WTC11 (cell line): ENCODE measurements around the gene METTL1. TPM values are rescaled to one million over a fixed set of nuclear protein-coding genes. Genes with fewer than 3 reads are reported as not detected.
"Not testable (repeated sequence)": the region's sequence is repeated elsewhere in the genome, so short reads cannot be mapped to it uniquely, and the experiment has no call there.

Experiments
- ATAC-seq: fragments of 200-7000 bp; cut with Tn5 transposase; 2 replicates; pipeline ENCODE4 v1.10.0; 2021; ENCODE audit warnings: mild to moderate bottlenecking, moderate library complexity
- CTCF ChIA-PET: fragments of 300-600 bp; sonication (Branson Sonifier 250); formaldehyde crosslinking; loops from one replicate; lab custom pipeline; 2021; ENCODE audit warnings: antibody characterized with exemption; lab: Charles Lee
- POLR2A ChIA-PET: fragments of 350-600 bp; sonication (Branson Sonifier 250); formaldehyde crosslinking; loops from one replicate; lab custom pipeline; 2021; ENCODE audit warnings: antibody characterized with exemption; lab: Charles Lee
- DNase-seq: peaks from one replicate; pipeline ENCODE4 v3.0.0; 2021; ENCODE audit warnings: low spot score
- H3K27ac Mint-ChIP-seq: 2 replicates; pipeline ENCODE4 v1.8.0; 2021; ENCODE audit warnings: mixed read lengths
- H3K27me3 Mint-ChIP-seq: 2 replicates; pipeline ENCODE4 v1.8.0; 2021; ENCODE audit warnings: low read depth, mild to moderate bottlenecking, moderate library complexity, mixed read lengths
- H3K36me3 Mint-ChIP-seq: 2 replicates; pipeline ENCODE4 v1.8.0; 2021; ENCODE audit warnings: mixed read lengths
- H3K4me1 Mint-ChIP-seq: 2 replicates; pipeline ENCODE4 v1.8.0; 2022; ENCODE audit warnings: mixed read lengths
- H3K4me3 Mint-ChIP-seq: 2 replicates; pipeline ENCODE4 v1.8.0; 2021; ENCODE audit warnings: mild to moderate bottlenecking, moderate library complexity, mixed read lengths
- H3K9me3 Mint-ChIP-seq: 2 replicates; pipeline ENCODE4 v1.8.0; 2021; ENCODE audit warnings: mixed read lengths
- CBFB ChIP-seq: sonication (generic); formaldehyde crosslinking; IDR thresholded peaks from 2 replicates; pipeline ENCODE4 v1.8.1; 2022; ENCODE audit warnings: mild to moderate bottlenecking, low read depth, missing genetic modification reagents
- CREB1 ChIP-seq: sonication (generic); formaldehyde crosslinking; IDR thresholded peaks from 2 replicates; pipeline ENCODE4 v1.8.0; 2023; ENCODE audit warnings: mild to moderate bottlenecking, missing genetic modification reagents
- FOXK1 ChIP-seq: sonication (generic); formaldehyde crosslinking; IDR thresholded peaks from 2 replicates; pipeline ENCODE4 v1.8.0; 2022; ENCODE audit warnings: mild to moderate bottlenecking, moderate library complexity, missing genetic modification reagents
- HMGA2 ChIP-seq: fragments of 250-450 bp; sonication (Bioruptor Pico); IDR thresholded peaks from 2 replicates; pipeline ENCODE4 v1.4.0; 2021; ENCODE audit warnings: mild to moderate bottlenecking, moderate library complexity
- NFE2L1 ChIP-seq: sonication (generic); formaldehyde crosslinking; IDR thresholded peaks from 2 replicates; pipeline ENCODE4 v1.8.1; 2023; ENCODE audit warnings: missing genetic modification reagents
- NFYB ChIP-seq: sonication (generic); formaldehyde crosslinking; conservative IDR thresholded peaks from 2 replicates; pipeline ENCODE4 v1.8.0; 2022; ENCODE audit warnings: low read depth, missing genetic modification reagents
- NR3C1 ChIP-seq: sonication (generic); formaldehyde crosslinking; conservative IDR thresholded peaks from 2 replicates; pipeline ENCODE4 v1.8.1; 2023; ENCODE audit warnings: low read depth, mild to moderate bottlenecking, missing genetic modification reagents
- PREB ChIP-seq: sonication (generic); formaldehyde crosslinking; IDR thresholded peaks from 2 replicates; pipeline ENCODE4 v1.8.1; 2022; ENCODE audit warnings: mild to moderate bottlenecking, missing genetic modification reagents, moderate library complexity, borderline replicate concordance
- ZNF138 ChIP-seq: sonication (generic); formaldehyde crosslinking; conservative IDR thresholded peaks from 2 replicates; pipeline ENCODE4 v1.8.1; 2022; ENCODE audit warnings: mild to moderate bottlenecking, moderate library complexity, missing genetic modification reagents
- ZNF263 ChIP-seq: sonication (generic); formaldehyde crosslinking; IDR thresholded peaks from 2 replicates; pipeline ENCODE4 v1.8.1; 2022; ENCODE audit warnings: low read depth, mild to moderate bottlenecking, moderate library complexity, missing genetic modification reagents
- ZNF416 ChIP-seq: fragments of 250-450 bp; sonication (Bioruptor Pico); IDR thresholded peaks from 2 replicates; pipeline ENCODE4 v1.9.0; 2021; ENCODE audit warnings: mild to moderate bottlenecking, inconsistent platforms
- total RNA-seq: library from RNA; stranded (reverse); gene quantifications from 3 replicates; pipeline ENCODE4 v1.2.3, GENCODE V29; 2021
- TF ChIP-seq, protein P1 (sequence below): fragments of 250-450 bp; sonication (Bioruptor Pico); IDR thresholded peaks from 2 replicates; pipeline ENCODE4 v2.1.2; 2022; ENCODE audit warnings: mild to moderate bottlenecking, moderate library complexity
- TF ChIP-seq, protein P2 (sequence below): sonication (generic); formaldehyde crosslinking; IDR thresholded peaks from 2 replicates; pipeline ENCODE4 v1.8.1; 2023; ENCODE audit warnings: mild to moderate bottlenecking, missing genetic modification reagents, borderline replicate concordance
- TF ChIP-seq, protein P3 (sequence below): sonication (generic); formaldehyde crosslinking; IDR thresholded peaks from 2 replicates; pipeline ENCODE4 v1.8.1; 2022; ENCODE audit warnings: mild to moderate bottlenecking, moderate library complexity, missing genetic modification reagents

Gene METTL1
- total RNA-seq, 1 experiment from 2014 or later, result 25.5 TPM

GRCh38 chr12:57771873-57772428 is at the start of gene METTL1 (continued):
- TF ChIP-seq FOXK1 (CRISPR knock-in tag) (peak; percentile 96), ZNF263 (no peak), PREB (CRISPR knock-in tag) (0 out of 2 replicates have a peak, but pooled peaks have one; percentile 23), CREB1 (CRISPR knock-in tag) (peak; percentile 73; the same call in 1 of the 2 replicates), ZNF416 (CRISPR knock-in tag) (no peak), HMGA2 (CRISPR knock-in tag) (no peak), NFE2L1 (CRISPR knock-in tag) (peak; percentile 16; the same call in 1 of the 2 replicates), ZNF138 (CRISPR knock-in tag) (no peak), NFYB (CRISPR knock-in tag) (peak; percentile 26; the same call in 1 of the 2 replicates), NR3C1 (no peak), CBFB (CRISPR knock-in tag) (peak; percentile 76; the same call in 1 of the 2 replicates)
- TF ChIP-seq, protein P1, sequence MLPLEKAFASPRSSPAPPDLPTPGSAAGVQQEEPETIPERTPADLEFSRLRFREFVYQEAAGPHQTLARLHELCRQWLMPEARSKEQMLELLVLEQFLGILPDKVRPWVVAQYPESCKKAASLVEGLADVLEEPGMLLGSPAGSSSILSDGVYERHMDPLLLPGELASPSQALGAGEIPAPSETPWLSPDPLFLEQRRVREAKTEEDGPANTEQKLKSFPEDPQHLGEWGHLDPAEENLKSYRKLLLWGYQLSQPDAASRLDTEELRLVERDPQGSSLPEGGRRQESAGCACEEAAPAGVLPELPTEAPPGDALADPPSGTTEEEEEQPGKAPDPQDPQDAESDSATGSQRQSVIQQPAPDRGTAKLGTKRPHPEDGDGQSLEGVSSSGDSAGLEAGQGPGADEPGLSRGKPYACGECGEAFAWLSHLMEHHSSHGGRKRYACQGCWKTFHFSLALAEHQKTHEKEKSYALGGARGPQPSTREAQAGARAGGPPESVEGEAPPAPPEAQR (CRISPR knock-in tag), result no peak
- TF ChIP-seq, protein P2, sequence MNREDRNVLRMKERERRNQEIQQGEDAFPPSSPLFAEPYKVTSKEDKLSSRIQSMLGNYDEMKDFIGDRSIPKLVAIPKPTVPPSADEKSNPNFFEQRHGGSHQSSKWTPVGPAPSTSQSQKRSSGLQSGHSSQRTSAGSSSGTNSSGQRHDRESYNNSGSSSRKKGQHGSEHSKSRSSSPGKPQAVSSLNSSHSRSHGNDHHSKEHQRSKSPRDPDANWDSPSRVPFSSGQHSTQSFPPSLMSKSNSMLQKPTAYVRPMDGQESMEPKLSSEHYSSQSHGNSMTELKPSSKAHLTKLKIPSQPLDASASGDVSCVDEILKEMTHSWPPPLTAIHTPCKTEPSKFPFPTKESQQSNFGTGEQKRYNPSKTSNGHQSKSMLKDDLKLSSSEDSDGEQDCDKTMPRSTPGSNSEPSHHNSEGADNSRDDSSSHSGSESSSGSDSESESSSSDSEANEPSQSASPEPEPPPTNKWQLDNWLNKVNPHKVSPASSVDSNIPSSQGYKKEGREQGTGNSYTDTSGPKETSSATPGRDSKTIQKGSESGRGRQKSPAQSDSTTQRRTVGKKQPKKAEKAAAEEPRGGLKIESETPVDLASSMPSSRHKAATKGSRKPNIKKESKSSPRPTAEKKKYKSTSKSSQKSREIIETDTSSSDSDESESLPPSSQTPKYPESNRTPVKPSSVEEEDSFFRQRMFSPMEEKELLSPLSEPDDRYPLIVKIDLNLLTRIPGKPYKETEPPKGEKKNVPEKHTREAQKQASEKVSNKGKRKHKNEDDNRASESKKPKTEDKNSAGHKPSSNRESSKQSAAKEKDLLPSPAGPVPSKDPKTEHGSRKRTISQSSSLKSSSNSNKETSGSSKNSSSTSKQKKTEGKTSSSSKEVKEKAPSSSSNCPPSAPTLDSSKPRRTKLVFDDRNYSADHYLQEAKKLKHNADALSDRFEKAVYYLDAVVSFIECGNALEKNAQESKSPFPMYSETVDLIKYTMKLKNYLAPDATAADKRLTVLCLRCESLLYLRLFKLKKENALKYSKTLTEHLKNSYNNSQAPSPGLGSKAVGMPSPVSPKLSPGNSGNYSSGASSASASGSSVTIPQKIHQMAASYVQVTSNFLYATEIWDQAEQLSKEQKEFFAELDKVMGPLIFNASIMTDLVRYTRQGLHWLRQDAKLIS (CRISPR knock-in tag), result peak; percentile 84; the same call in 1 of the 2 replicates
- TF ChIP-seq, protein P3, sequence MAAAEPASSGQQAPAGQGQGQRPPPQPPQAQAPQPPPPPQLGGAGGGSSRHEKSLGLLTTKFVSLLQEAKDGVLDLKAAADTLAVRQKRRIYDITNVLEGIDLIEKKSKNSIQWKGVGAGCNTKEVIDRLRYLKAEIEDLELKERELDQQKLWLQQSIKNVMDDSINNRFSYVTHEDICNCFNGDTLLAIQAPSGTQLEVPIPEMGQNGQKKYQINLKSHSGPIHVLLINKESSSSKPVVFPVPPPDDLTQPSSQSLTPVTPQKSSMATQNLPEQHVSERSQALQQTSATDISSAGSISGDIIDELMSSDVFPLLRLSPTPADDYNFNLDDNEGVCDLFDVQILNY (CRISPR knock-in tag), result no peak; the same call in 1 of the 2 replicates

GRCh38 chr12:57821015-57821414 is 49.1 kb upstream of the METTL1 start:
- POLR2A ChIA-PET, CTCF ChIA-PET, H3K4me3 Mint-ChIP-seq, ATAC-seq, DNase-seq, H3K9me3 Mint-ChIP-seq, H3K27ac Mint-ChIP-seq, H3K4me1 Mint-ChIP-seq, H3K27me3 Mint-ChIP-seq: not testable (repeated sequence)
- peaks cover 40% of the 10 kb centered on the region for H3K36me3 Mint-ChIP-seq

- DNase-seq, H3K27ac Mint-ChIP-seq, H3K4me1 Mint-ChIP-seq, CTCF ChIA-PET, H3K9me3 Mint-ChIP-seq, H3K27me3 Mint-ChIP-seq, ATAC-seq, H3K4me3 Mint-ChIP-seq: not testable (repeated sequence)
- POLR2A ChIA-PET, result interaction anchor here (1.3 kb wide), 1 partner anchor 33 kb away, joined by 3 read pairs; no protein-coding TSS in a partner anchor
- H3K36me3 Mint-ChIP-seq, result peaks cover 33% of the 10 kb centered on the region
Observed at GRCh38 chr12:57820119-57820518, 48.2 kb upstream of the METTL1 start.

DNA sequence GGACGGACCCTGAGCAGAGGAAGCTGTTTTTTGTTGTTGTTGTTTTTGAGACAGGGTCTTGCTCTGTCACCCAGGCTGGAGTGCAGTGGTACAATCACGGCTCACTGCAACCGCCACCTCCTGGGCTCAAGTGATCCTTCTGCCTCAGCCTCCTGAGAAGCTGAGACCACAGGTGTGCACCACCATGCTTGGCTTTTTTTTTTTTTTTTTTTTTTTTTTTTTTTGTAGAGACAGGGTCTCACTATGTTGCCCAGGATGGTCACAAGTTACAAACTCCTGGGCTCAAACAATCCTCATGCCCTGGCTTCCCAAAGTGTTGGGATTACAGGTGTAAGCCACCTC is 46.1 kb upstream of the METTL1 start:
- CTCF ChIA-PET, result interaction anchor here (0.7 to 2.2 kb wide), 7 partner anchors 15 to 234 kb away, joined by 3 to 14 read pairs (median 4); partner anchors contain the start of gene CYP27B1

More for the DNA sequence above, 46.1 kb upstream of the METTL1 start:
- H3K27me3 Mint-ChIP-seq, H3K27ac Mint-ChIP-seq, ATAC-seq, H3K9me3 Mint-ChIP-seq, H3K4me3 Mint-ChIP-seq, DNase-seq, H3K4me1 Mint-ChIP-seq: not testable (repeated sequence)
- H3K36me3 Mint-ChIP-seq, result peaks cover 13% of the 10 kb centered on the region
- POLR2A ChIA-PET, result interaction anchor here (0.5 to 1.5 kb wide), 4 partner anchors 9 to 300 kb away, joined by 3 to 4 read pairs (median 3); no protein-coding TSS in a partner anchor
